Stimulated activated naive CD8-positive, alpha-beta T cell treated with anti-CD3 and anti-CD28 coated beads, Interleukin-15, Interleukin-2, amounts not matched to agents 100 ng/mL and 50 ng/mL, for 24 hours (primary cell): ENCODE data around the gene CTDP1.
"Not testable (repeated sequence)": the region's sequence is repeated elsewhere in the genome, so short reads cannot be mapped to it uniquely, and the experiment has no call there.

Experiments
- H3K27ac Mint-ChIP-seq: one replicate; pipeline ENCODE4 v1.8.0; 2021; ENCODE audit warnings: mild to moderate bottlenecking, mixed read lengths
- H3K27me3 Mint-ChIP-seq: one replicate; pipeline ENCODE4 v1.8.0; 2021; ENCODE audit warnings: mixed read lengths
- H3K36me3 Mint-ChIP-seq: one replicate; pipeline ENCODE4 v1.8.0; 2021; ENCODE audit warnings: low read depth, mixed read lengths
- H3K4me1 Mint-ChIP-seq: one replicate; pipeline ENCODE4 v1.8.0; 2021; ENCODE audit warnings: low read depth, mixed read lengths
- H3K4me3 Mint-ChIP-seq: one replicate; pipeline ENCODE4 v1.8.0; 2021; ENCODE audit warnings: mild to moderate bottlenecking, mixed read lengths
- H3K9me3 Mint-ChIP-seq: one replicate; pipeline ENCODE4 v1.8.0; 2021; ENCODE audit warnings: mixed read lengths

The CTDP1 gene

DNA sequence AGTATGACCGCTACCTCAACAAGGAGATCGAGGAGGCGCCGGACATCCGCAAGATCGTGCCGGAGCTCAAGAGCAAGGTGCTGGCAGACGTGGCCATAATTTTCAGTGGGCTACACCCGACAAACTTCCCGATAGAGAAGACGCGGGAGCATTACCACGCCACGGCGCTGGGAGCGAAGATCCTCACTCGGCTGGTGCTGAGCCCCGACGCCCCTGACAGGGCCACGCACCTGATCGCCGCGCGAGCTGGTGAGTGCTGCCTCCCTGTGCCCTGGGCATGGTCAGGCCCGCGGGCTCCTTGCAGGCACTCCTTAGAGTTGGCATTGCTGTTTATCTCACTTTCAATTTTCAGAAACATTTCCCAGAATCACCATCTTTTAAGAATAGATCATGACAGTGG is 35.7 kb downstream of the CTDP1 start:
- peaks cover 6% of the 10 kb centered on the region for H3K9me3 Mint-ChIP-seq
- H3K4me3 Mint-ChIP-seq, result no peak overlapping the region
- H3K27ac Mint-ChIP-seq, result no peak overlapping the region
- H3K4me1 Mint-ChIP-seq, result no peaks in the 10 kb centered on the region
- H3K36me3 Mint-ChIP-seq, result peaks cover 57% of the 10 kb centered on the region
- no peaks in the 10 kb centered on the region for H3K27me3 Mint-ChIP-seq

DNA sequence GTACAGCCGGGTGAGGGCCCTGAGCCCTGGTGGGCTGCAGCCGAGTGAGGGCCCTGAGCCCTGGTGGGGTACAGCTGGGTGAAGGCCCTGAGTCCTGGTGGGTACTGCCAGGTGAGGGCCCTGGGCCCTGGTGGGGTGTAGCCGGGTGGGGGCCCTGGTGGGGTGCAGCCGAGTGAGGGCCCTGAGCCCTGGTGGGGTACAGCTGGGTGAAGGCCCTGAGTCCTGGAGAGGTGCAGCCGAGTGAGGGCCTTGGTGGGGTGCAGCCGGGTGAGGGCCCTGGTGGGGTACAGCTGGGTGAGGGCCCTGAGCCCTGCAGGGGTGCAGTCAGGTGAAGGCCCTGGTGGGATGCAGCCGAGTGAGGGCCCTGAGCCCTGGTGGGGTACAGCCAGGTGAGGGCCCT is 37.5 kb downstream of the CTDP1 start:
- H3K4me3 Mint-ChIP-seq, result no peak overlapping the region
- peaks cover 6% of the 10 kb centered on the region for H3K9me3 Mint-ChIP-seq
- no peaks in the 10 kb centered on the region for H3K4me1 Mint-ChIP-seq
- H3K27me3 Mint-ChIP-seq, result no peaks in the 10 kb centered on the region
- H3K36me3 Mint-ChIP-seq, result peaks cover 60% of the 10 kb centered on the region
- no peak overlapping the region for H3K27ac Mint-ChIP-seq

DNA sequence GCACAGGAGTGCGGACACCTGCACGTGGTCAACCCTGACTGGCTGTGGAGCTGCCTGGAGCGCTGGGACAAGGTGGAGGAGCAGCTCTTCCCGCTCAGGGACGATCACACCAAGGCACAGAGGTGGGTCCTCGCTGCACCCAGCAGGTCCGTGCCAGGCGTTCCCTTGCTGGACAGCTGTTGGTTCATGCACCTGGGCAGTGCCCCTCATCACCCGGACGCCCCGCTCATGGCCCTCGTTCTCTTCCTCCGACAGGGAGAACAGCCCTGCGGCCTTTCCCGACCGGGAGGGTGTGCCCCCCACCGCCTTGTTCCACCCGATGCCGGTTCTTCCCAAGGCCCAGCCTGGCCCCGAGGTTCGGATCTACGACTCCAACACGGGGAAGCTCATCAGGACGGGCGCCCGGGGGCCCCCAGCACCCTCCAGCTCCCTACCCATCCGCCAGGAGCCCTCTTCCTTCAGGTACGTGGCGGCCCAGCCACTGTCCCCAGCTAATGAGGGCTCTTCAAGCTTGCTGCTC is 38.0 kb downstream of the CTDP1 start:
- H3K9me3 Mint-ChIP-seq, result peaks cover 6% of the 10 kb centered on the region
- H3K4me3 Mint-ChIP-seq, result no peak overlapping the region
- H3K36me3 Mint-ChIP-seq, result peaks cover 64% of the 10 kb centered on the region
- H3K4me1 Mint-ChIP-seq, result no peaks in the 10 kb centered on the region
- H3K27ac Mint-ChIP-seq, result no peak overlapping the region
- H3K27me3 Mint-ChIP-seq, result no peaks in the 10 kb centered on the region

DNA sequence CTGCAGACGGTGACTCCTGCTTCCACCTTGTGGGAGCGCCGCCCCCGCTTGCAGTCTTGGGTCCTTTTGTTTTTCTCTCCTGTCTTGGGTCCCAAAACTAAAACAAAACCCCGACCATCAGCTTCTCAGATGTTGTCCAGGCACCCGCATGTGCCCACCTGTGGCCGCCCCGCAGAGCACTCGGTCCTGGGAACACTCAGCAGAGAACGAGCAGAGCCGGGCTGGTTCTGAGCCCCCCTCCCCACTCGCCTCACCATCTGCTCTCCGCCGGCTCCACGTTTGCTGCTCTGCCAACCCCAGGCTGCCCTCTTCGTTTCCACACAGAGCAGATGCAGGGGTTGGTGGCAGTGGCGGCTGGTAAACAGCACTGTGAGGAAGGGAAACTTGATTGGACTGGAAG is 38.5 kb downstream of the CTDP1 start:
- Mint-ChIP-seq H3K4me3 (no peak overlapping the region), H3K27me3 (no peaks in the 10 kb centered on the region), H3K4me1 (no peaks in the 10 kb centered on the region), H3K27ac (no peak overlapping the region), H3K9me3 (peaks cover 6% of the 10 kb centered on the region), H3K36me3 (peaks cover 64% of the 10 kb centered on the region)

DNA sequence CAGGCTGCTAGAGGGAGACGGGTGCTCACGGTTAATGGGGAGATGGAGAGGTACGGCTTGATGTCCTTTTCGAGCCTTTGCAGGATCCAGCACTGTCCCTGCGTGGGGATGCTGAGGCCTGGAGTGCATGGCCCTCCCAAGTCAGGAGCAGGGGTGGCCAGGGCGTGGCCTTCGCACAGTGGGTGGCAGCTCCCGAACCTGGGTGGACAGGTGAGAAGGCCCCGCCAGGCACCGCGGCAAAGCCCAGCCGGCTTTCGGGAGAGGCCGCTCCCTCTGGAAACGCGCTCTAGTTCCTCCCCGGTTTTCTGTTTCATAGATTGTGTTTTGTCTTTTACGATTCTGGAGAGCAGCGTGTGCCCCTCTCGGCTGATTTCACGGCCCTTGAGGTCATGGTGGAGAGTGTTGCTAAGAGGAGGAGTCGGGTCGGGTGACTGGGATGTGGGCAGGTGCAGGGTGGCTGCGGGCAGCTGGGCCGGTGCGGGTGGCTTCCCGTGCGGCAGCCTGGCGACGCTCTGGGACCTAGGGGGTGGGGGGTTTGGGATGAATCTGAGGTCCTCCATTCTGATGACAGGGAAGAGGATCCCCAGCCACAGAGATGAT is 39.4 kb downstream of the CTDP1 start:
- H3K36me3 Mint-ChIP-seq, result peaks cover 67% of the 10 kb centered on the region
- no peaks in the 10 kb centered on the region for H3K4me1 Mint-ChIP-seq
- peaks cover 6% of the 10 kb centered on the region for H3K9me3 Mint-ChIP-seq
- no peaks in the 10 kb centered on the region for H3K27me3 Mint-ChIP-seq
- no peak overlapping the region for H3K4me3 Mint-ChIP-seq
- no peak overlapping the region for H3K27ac Mint-ChIP-seq

DNA sequence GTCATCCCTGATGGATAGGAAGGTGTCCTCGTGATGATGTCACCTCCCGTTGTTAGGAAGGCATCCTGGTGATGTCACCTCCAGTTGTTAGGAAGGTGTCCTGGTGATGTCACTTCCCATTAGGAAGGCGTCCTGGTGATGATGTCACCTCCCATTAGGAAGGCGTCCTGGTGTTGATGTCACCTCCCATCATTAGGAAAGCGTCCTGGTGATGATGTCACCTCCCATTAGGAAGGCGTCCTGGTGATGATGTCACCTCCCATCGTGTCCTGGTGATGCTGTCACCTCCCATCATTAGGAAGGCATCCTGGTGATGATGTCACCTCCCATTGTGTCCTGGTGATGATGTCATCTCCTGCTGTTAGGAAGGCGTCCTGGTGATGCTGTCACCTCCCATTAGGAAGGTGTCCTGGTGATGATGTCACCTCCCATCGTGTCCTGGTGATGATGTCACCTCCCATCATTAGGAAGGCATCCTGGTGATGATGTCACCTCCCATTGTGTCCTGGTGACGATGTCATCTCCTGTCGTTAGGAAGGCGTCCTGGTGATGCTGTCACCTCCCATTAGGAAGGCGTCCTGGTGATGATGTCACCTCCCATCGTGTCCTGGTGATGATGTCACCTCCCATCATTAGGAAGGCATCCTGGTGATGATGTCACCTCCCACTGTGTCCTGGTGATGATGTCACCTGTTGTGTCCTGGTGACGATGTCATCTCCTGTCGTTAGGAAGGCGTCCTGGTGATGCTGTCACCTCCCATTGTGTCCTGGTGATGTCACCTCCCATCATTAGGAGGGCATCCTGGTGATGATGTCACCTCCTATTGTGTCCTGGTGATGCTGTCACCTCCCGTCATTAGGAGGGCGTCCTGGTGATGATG is 40.1 kb downstream of the CTDP1 start:
- H3K27me3 Mint-ChIP-seq, H3K4me1 Mint-ChIP-seq, H3K4me3 Mint-ChIP-seq, H3K27ac Mint-ChIP-seq, H3K9me3 Mint-ChIP-seq: not testable (repeated sequence)
- H3K36me3 Mint-ChIP-seq, result peaks cover 74% of the 10 kb centered on the region

DNA sequence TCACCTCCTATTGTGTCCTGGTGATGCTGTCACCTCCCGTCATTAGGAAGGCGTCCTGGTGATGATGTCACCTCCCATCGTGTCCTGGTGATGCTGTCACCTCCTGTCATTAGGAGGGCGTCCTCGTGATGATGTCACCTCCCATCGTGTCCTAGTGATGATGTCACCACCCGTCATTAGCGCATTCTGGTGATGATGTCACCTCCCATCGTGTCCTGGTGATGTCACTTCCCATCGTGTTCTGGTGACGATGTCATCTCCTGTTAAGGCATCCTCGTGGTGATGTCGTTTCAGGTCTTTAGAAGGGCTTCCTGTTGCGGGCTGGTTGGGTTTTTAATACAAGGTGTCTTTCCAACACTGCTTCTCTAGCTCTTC is 40.7 kb downstream of the CTDP1 start:
- Mint-ChIP-seq H3K36me3 (peaks cover 75% of the 10 kb centered on the region), H3K9me3 (peaks cover 6% of the 10 kb centered on the region), H3K27me3 (no peaks in the 10 kb centered on the region), H3K4me3 (no peak overlapping the region), H3K4me1 (peaks cover 5% of the 10 kb centered on the region), H3K27ac (peak overlapping the region; percentile 31)

DNA sequence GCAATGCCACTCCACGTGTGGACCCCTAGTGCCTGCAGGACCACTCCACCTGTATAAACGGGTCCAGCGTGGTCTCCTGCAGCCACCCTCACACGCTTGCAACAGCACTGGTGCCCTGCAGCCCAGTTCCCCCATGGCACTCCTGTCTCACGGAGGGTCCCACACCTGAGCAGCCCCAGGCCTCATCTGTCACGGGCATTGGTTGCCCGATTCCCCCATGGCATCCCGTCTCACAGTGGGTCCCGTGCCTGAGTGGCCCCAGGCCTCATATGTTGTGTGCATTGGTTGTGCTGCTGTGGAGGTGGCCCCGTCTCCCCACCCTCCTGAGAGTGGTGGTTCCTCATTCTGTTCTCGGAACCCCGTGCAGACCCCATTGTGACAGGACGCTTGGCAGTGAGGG is 43.4 kb downstream of the CTDP1 start:
- H3K4me1 Mint-ChIP-seq, result peaks cover 11% of the 10 kb centered on the region
- peaks cover 93% of the 10 kb centered on the region for H3K36me3 Mint-ChIP-seq
- no peaks in the 10 kb centered on the region for H3K27me3 Mint-ChIP-seq
- no peak overlapping the region for H3K4me3 Mint-ChIP-seq
- H3K27ac Mint-ChIP-seq, result no peak overlapping the region
- peaks cover 6% of the 10 kb centered on the region for H3K9me3 Mint-ChIP-seq

DNA sequence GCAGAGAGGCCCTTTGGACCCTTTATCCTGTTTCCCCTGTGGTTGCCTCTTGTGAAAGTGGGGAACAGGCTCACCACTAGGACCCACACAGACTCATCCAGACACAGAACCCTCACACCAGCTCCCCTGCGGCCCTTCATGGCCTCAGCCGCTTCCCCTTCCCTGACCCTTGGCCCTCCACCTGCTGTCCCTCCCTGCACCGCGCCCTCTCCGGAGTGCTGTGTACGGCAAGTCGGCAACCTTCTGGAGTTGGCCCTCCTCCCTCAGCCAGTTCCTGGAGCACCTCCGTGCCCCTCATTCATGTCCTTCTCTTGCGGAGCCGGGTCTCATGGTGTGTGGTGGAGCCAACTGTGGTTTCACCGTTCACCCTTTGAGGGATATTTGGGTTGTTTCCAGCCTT is 44.0 kb downstream of the CTDP1 start:
- Mint-ChIP-seq H3K27me3 (no peaks in the 10 kb centered on the region), H3K4me3 (no peak overlapping the region), H3K4me1 (peaks cover 11% of the 10 kb centered on the region), H3K36me3 (peaks cover 93% of the 10 kb centered on the region), H3K9me3 (peaks cover 7% of the 10 kb centered on the region), H3K27ac (no peak overlapping the region)

DNA sequence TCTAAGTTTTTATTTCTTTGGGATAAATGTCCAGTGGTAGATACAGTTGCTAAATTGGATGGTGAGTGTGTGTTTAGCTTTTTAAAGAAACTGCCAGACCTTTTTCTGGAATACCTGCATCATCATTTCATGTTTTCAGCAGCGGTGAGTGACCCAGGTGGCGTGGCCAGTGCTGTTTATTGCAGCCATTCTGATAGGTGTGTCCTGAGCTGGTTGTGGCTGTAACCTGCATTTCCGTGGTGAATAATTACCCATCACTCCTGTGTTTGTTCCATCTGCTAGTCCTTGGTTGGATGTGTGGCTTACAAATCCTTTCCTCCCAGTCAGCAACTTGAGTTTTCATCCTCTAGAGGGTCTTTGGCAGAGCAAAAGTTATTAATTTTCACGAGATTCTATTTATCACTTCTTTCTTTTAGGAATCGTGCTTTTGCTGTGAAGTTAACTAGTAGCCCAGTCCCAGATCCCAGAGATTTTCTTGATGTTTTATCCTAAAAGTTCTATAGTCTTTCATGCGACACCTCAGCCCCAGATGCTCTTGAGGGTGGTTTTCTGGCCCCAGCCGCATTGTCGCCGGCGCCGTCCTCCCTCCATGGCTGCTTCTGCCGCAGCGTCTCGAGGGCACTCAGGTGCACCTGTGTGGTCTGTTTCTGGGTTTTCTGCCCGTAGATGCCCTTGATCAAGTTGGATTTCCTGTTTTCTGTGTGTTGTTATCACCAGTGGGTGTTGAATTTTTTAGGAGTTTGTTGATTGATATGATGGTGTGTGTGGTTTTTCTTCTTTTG is 44.9 kb downstream of the CTDP1 start:
- no peak overlapping the region for H3K27ac Mint-ChIP-seq
- H3K4me1 Mint-ChIP-seq, result peaks cover 11% of the 10 kb centered on the region
- H3K36me3 Mint-ChIP-seq, result peaks cover 93% of the 10 kb centered on the region
- no peak overlapping the region for H3K4me3 Mint-ChIP-seq
- H3K9me3 Mint-ChIP-seq, result peaks cover 4% of the 10 kb centered on the region
- no peaks in the 10 kb centered on the region for H3K27me3 Mint-ChIP-seq

DNA sequence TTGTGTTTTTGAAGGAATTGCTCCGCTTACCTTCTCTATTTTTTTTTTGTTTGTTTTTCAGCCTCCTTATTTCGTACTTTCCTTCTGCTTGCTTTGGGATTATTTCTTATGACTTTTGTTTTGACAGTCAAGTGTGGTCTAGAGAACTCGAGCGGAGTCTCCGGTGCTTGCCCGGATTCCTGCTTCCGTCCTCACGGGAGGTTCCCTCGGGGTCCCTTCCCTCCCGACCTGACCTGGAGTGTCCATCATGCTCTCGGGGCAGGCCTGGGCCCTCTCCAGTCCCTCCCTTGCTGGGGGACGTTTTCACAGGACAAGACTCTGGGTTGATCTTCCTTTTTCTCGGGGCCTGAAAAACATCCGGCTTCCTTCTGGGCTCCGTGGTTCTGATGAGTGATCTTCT is 45.9 kb downstream of the CTDP1 start:
- no peaks in the 10 kb centered on the region for H3K27me3 Mint-ChIP-seq
- H3K36me3 Mint-ChIP-seq, result peaks cover 93% of the 10 kb centered on the region
- H3K4me1 Mint-ChIP-seq, result peaks cover 11% of the 10 kb centered on the region
- no peak overlapping the region for H3K4me3 Mint-ChIP-seq
- peaks cover 4% of the 10 kb centered on the region for H3K9me3 Mint-ChIP-seq
- no peak overlapping the region for H3K27ac Mint-ChIP-seq

DNA sequence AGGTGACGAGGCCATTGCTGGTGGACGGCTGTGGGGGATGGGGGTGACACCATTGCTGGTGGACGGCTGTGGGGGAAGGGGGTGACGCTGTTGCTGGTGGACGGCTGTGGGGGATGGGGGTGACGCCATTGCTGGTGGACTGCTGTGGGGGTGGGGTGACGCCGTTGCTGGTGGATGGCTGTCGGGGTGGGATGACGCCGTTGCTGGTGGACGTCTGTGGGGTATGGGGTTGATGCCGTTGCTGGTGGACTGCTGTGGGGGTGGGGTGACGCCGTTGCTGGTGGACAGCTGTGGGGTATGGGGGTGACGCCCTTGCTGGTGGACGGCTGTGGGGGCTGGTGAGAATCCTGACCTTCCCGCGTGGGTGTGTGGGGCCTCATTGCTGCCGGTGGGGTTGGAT is 47.1 kb downstream of the CTDP1 start:
- no peak overlapping the region for H3K27ac Mint-ChIP-seq
- peaks cover 96% of the 10 kb centered on the region for H3K36me3 Mint-ChIP-seq
- H3K27me3 Mint-ChIP-seq, result no peaks in the 10 kb centered on the region
- no peak overlapping the region for H3K4me3 Mint-ChIP-seq
- H3K9me3 Mint-ChIP-seq, result peaks cover 6% of the 10 kb centered on the region
- peaks cover 11% of the 10 kb centered on the region for H3K4me1 Mint-ChIP-seq

DNA sequence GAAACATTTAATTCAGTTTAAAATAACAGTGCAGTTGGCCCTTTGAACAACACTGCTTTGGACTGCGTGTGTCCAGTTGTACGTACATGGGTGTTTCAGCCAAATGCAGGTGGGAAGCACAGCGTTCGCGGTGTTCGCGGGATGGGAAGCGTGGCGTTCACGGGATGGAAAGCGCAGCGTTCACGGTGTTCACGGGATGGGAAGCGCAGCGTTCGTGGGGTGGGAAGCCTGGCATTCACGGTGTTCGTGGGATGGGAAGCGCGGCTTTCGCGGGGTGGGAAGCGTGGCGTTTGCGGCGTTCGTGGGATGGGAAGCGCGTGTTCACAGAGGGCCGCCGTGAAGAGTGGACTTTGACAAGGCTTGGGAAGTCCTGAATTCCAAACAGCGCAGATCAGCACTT is 47.6 kb downstream of the CTDP1 start:
- Mint-ChIP-seq H3K4me1 (peaks cover 11% of the 10 kb centered on the region), H3K27ac (no peak overlapping the region)

DNA sequence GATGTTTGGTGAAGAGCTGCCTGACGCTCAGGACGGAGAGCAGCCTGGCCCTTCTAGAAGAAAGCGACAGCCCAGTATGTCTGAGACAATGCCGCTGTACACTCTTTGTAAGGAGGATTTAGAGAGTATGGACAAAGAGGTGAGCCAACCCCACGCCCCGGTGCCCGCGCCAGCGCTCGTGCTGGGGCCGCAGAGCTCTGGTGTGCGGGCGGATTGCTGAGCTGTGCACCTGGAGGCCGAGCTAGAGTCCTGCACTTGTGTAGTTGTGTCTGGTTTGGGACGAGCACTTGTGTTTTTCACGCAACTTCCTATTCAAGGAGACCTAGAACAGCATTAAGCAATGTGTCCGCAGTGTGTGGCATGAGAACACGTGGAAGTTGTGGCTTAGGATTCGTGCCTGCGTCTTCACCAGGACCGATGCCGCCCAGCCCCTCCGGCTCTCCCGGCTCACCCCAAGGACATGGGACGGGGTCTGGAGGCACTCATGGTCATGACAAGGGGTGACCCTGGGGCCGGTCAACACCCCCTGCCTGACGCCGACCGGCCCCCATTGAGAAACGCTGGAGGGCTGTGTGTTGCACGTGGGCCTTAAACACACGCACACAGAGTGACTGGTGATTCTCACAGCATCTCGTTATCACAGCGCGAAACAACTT is 49.5 kb downstream of the CTDP1 start:
- Mint-ChIP-seq H3K27me3 (no peaks in the 10 kb centered on the region), H3K9me3 (peaks cover 10% of the 10 kb centered on the region), H3K4me3 (no peak overlapping the region), H3K36me3 (peaks cover 96% of the 10 kb centered on the region), H3K4me1 (peaks cover 11% of the 10 kb centered on the region), H3K27ac (no peak overlapping the region)

More for the DNA sequence above, 47.6 kb downstream of the CTDP1 start:
- Mint-ChIP-seq H3K27me3 (no peaks in the 10 kb centered on the region), H3K36me3 (peaks cover 100% of the 10 kb centered on the region), H3K9me3 (peaks cover 10% of the 10 kb centered on the region), H3K4me3 (no peak overlapping the region)
